Central memory CD4-positive, alpha-beta T cell (primary cell): Measurements from ENCODE around the gene SYN1.

ENCODE experiments used
- DNase-seq: peaks from one replicate; pipeline ENCODE4 v3.0.0; 2022

Gene SYN1

GRCh38 chrX:47571896-47572295 lies 47.8 kb downstream of the SYN1 start:
- DNase-seq = no peak

- DNase-seq = no peak
These were observed 48.4 kb downstream of the SYN1 start for GRCh38 chrX:47571215-47571614.

- DNase-seq = no peak
These were observed 48.9 kb downstream of the SYN1 start for GRCh38 chrX:47570794-47571193.

GRCh38 chrX:47568656-47569295 lies 50.9 kb downstream of the SYN1 start:
- peak; percentile 35 for DNase-seq

- DNase-seq = no peak
These were observed 52.8 kb downstream of the SYN1 start for GRCh38 chrX:47566841-47567240.

- DNase-seq = no peak
These were observed 55.1 kb downstream of the SYN1 start for GRCh38 chrX:47564438-47565085.

GRCh38 chrX:47563801-47564315 lies 55.8 kb downstream of the SYN1 start:
- DNase-seq = no peak

- DNase-seq = no peak
These were observed 56.9 kb downstream of the SYN1 start for GRCh38 chrX:47562615-47563243.

- DNase-seq = no peak
These were observed 58.0 kb downstream of the SYN1 start for GRCh38 chrX:47561659-47562151.

GRCh38 chrX:47560934-47561658 lies 58.6 kb downstream of the SYN1 start, which contains the start of gene ARAF:
Gene ARAF (plus strand): TSS chrX:47561205. CDS start chrX:47562968, 1,763 bp downstream.
- peak; percentile 97 for DNase-seq

GRCh38 chrX:47560179-47560933 lies 59.3 kb downstream of the SYN1 start:
- DNase-seq = no peak

- no peak for DNase-seq
These were observed 61.2 kb downstream of the SYN1 start for GRCh38 chrX:47558436-47558835.

GRCh38 chrX:47556045-47556623 lies 63.5 kb downstream of the SYN1 start:
- peak; percentile 83 for DNase-seq

GRCh38 chrX:47543496-47543895 lies 76.2 kb downstream of the SYN1 start:
- DNase-seq = no peak

GRCh38 chrX:47540754-47541538 lies 78.7 kb downstream of the SYN1 start:
- DNase-seq = no peak

GRCh38 chrX:47539860-47540259 lies 79.8 kb downstream of the SYN1 start:
- no peak for DNase-seq

- DNase-seq = no peak
These were observed 89.6 kb downstream of the SYN1 start for GRCh38 chrX:47530049-47530448.

GRCh38 chrX:47529548-47529947 lies 90.1 kb downstream of the SYN1 start:
- no peak for DNase-seq

- no peak for DNase-seq
These were observed 95.9 kb downstream of the SYN1 start for GRCh38 chrX:47523713-47524166.

GRCh38 chrX:47523297-47523696 lies 96.4 kb downstream of the SYN1 start:
- peak; percentile 62 for DNase-seq
